Measurements from ENCODE around the gene EPS15. TPM values are rescaled to one million over a fixed set of nuclear protein-coding genes. Genes with fewer than 3 reads are reported as not detected.
A peak's percentile ranks its signal among the peaks of the same experiment; 100 is the strongest.
"Not testable (repeated sequence)": the region's sequence is repeated elsewhere in the genome, so short reads cannot be mapped to it uniquely, and the experiment has no call there.

EPS15 gene
- total RNA-seq, 5 donors from 2014 or later (not counting 1 experiment from before 2014, with no cell fraction given), result 61.0 to 76.1 (median 75.2) TPM

DNA sequence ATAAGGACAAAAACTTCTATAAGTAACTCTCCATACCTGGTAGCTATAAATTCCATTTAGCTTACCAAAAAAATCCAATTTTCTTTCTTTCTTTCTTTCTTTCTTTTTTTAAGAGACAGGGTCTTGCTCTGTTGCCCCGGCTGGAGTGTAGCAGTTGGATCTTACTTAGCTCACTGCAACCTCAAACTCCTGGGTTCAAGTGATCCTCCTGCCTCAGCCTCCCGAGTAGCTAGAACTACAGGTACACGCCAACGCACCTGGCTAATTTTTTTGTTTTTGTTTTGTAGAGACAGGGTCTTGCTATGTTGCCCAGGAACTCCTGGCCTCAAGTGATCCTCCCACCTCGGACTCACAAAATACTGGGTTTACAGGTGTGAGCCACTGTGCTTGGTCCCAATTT, 75.5 kb downstream of the EPS15 start:
- ChIA-PET CTCF (interaction anchor here in 1 of 2 donors (0.6 kb wide), 1 partner anchor 18 kb away, joined by 3 read pairs; no protein-coding TSS in a partner anchor), POLR2A (no interaction called here)
- H3K36me3 Mint-ChIP-seq, result peaks cover 50% of the 10 kb centered on the region
- H3K4me1 Mint-ChIP-seq, result peaks cover 14 to 54% (median 28%) of the 10 kb centered on the region in 3 donors
- Histone ChIP-seq H3K27me3 (replicated peaks in 1 of 2; ENCODE audit: control insufficient read depth in 2 of 2, extremely low read depth in 1 of 2, insufficient read depth in 2 of 2, low read length in 1 of 2) (no peaks in the 10 kb centered on the region), H3K4me3 (ENCODE audit: control insufficient read depth in 1 of 2, extremely low read depth in 1 of 2, low read length in 1 of 2) (no peak overlapping the region), H3K36me3 (ENCODE audit: control insufficient read depth in 2 of 2, extremely low read depth in 1 of 2, insufficient read depth in 1 of 2, low read length in 1 of 2) (peaks cover 0 to 51% of the 10 kb centered on the region in 2 donors), H3K27ac (ENCODE audit: low read length) (no peak overlapping the region), H3K9me3 (no peaks in the 10 kb centered on the region), H3K4me1 (ENCODE audit: control insufficient read depth in 1 of 2, extremely low read depth in 1 of 2, insufficient read depth in 2 of 2, low read length in 2 of 2) (peaks cover 0 to 3% of the 10 kb centered on the region in 2 experiments)
- WGBS (ENCODE audit: insufficient coverage), result 95% methylated on average over 3 of the region's 5 CpGs
- H3K27me3 Mint-ChIP-seq, result no peaks in the 10 kb centered on the region
- ATAC-seq (replicated peaks in 1 of 4) (no peak), DNase-seq (no peak)
- no peak overlapping the region for H3K4me3 Mint-ChIP-seq
- peak overlapping the region in 1 of 2 donors; percentile 22 for H3K27ac Mint-ChIP-seq
- no peaks in the 10 kb centered on the region for H3K9me3 Mint-ChIP-seq

DNA sequence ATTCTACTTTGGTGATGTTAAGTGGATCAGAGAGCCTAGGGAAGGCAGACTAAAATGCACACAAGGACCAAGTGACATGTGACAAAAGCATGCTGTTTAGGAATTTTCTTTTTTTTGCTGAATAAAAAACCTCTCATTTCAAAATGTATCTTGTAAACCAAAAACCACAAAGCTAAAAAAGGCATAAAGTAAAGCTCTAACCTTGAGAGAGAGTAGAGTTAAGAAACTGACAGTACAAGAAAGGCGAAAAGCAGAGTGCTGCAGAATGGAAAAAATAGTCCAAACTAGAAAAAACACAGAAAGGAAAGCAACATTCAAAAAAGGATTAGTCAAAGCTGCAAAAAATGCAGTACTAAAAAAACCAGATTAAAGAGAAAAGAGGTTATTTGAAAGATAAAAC, 76.5 kb downstream of the EPS15 start:
- Mint-ChIP-seq H3K4me3 (no peak overlapping the region), H3K27me3 (no peaks in the 10 kb centered on the region), H3K36me3 (peaks cover 45% of the 10 kb centered on the region), H3K9me3 (no peaks in the 10 kb centered on the region), H3K4me1 (peaks cover 14 to 49% (median 28%) of the 10 kb centered on the region in 3 donors), H3K27ac (peak overlapping the region in 1 of 2 donors; percentile 80)
- DNase-seq, result no peak
- ATAC-seq (replicated peaks in 1 of 4), result no peak
- Histone ChIP-seq H3K4me3 (ENCODE audit: control insufficient read depth in 1 of 2, extremely low read depth in 1 of 2, low read length in 1 of 2) (no peak overlapping the region), H3K4me1 (ENCODE audit: control insufficient read depth in 1 of 2, extremely low read depth in 1 of 2, insufficient read depth in 2 of 2, low read length in 2 of 2) (peaks cover 0 to 3% of the 10 kb centered on the region in 2 experiments), H3K27me3 (replicated peaks in 1 of 2; ENCODE audit: control insufficient read depth in 2 of 2, extremely low read depth in 1 of 2, insufficient read depth in 2 of 2, low read length in 1 of 2) (no peaks in the 10 kb centered on the region), H3K36me3 (ENCODE audit: control insufficient read depth in 2 of 2, extremely low read depth in 1 of 2, insufficient read depth in 1 of 2, low read length in 1 of 2) (peaks cover 0 to 45% of the 10 kb centered on the region in 2 donors), H3K27ac (ENCODE audit: low read length) (no peak overlapping the region), H3K9me3 (no peaks in the 10 kb centered on the region)
- ChIA-PET CTCF (no interaction called here), POLR2A (no interaction called here)
- WGBS (ENCODE audit: insufficient coverage), result no CpG with 5 or more reads among the region's 1 CpG

DNA sequence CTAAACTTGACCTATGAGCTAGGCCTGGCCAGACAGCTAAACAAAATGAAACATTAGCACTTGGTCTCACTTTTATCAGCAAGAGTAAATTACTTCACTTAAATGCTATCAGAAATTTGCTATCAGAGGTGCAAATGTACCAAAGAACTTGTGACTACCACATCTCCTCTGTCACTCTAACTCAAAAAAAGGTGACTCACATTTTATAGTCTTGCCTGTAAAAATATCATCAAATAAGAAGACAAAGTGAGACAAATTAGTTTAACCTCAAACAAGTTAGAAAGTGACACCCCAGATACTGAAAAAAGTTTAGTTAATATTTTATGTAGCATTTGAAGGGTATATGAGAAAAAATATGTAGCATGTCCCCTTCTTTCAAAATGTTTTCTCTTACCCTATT, 76.9 kb downstream of the EPS15 start:
- Histone ChIP-seq H3K36me3 (ENCODE audit: control insufficient read depth in 2 of 2, extremely low read depth in 1 of 2, insufficient read depth in 1 of 2, low read length in 1 of 2) (peaks cover 0 to 40% of the 10 kb centered on the region in 2 donors), H3K9me3 (no peaks in the 10 kb centered on the region), H3K4me3 (ENCODE audit: control insufficient read depth in 1 of 2, extremely low read depth in 1 of 2, low read length in 1 of 2) (no peak overlapping the region), H3K27me3 (replicated peaks in 1 of 2; ENCODE audit: control insufficient read depth in 2 of 2, extremely low read depth in 1 of 2, insufficient read depth in 2 of 2, low read length in 1 of 2) (no peaks in the 10 kb centered on the region), H3K27ac (ENCODE audit: low read length) (no peak overlapping the region), H3K4me1 (ENCODE audit: control insufficient read depth in 1 of 2, extremely low read depth in 1 of 2, insufficient read depth in 2 of 2, low read length in 2 of 2) (peaks cover 0 to 3% of the 10 kb centered on the region in 2 experiments)
- H3K27ac Mint-ChIP-seq, result peak overlapping the region in 1 of 2 donors; percentile 80
- POLR2A ChIA-PET, result interaction anchor here in 1 of 2 donors (0.6 kb wide), 1 partner anchor 1088 kb away, joined by 3 read pairs; no protein-coding TSS in a partner anchor
- no peak overlapping the region for H3K4me3 Mint-ChIP-seq
- no peak for ATAC-seq (replicated peaks in 1 of 4)
- CTCF ChIA-PET, result no interaction called here
- H3K9me3 Mint-ChIP-seq, result no peaks in the 10 kb centered on the region
- H3K27me3 Mint-ChIP-seq, result no peaks in the 10 kb centered on the region
- H3K36me3 Mint-ChIP-seq, result peaks cover 41% of the 10 kb centered on the region
- peak in 1 of 35 experiments; percentile 5 for DNase-seq
- peaks cover 14 to 45% (median 28%) of the 10 kb centered on the region in 3 donors for H3K4me1 Mint-ChIP-seq

DNA sequence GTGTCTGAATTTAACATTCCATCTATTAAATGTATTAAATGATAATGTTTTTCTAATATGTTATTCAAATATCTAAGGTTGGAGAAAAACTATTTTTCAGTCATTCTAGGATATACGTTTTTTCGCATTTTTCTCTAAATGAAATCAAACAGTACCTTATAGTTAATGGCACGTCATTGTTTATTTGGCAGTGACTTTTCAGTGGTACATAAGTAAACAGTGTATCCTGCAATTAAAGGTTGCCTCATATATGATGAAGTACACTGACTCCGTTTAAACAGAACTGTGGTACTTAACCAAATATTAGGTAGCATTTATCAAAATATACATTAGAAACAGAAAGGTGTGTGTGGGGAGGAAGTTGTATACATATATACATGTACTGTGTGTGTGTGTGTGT, 79.2 kb downstream of the EPS15 start:
- Histone ChIP-seq H3K4me1 (ENCODE audit: control insufficient read depth in 1 of 2, extremely low read depth in 1 of 2, insufficient read depth in 2 of 2, low read length in 2 of 2) (peaks cover 0 to 3% of the 10 kb centered on the region in 2 experiments), H3K9me3 (no peaks in the 10 kb centered on the region), H3K36me3 (ENCODE audit: control insufficient read depth in 2 of 2, extremely low read depth in 1 of 2, insufficient read depth in 1 of 2, low read length in 1 of 2) (peaks cover 0 to 34% of the 10 kb centered on the region in 2 donors), H3K27me3 (replicated peaks in 1 of 2; ENCODE audit: control insufficient read depth in 2 of 2, extremely low read depth in 1 of 2, insufficient read depth in 2 of 2, low read length in 1 of 2) (no peaks in the 10 kb centered on the region), H3K4me3 (ENCODE audit: control insufficient read depth in 1 of 2, extremely low read depth in 1 of 2, low read length in 1 of 2) (no peak overlapping the region), H3K27ac (ENCODE audit: low read length) (no peak overlapping the region)
- Mint-ChIP-seq H3K27ac (no peak overlapping the region), H3K4me3 (no peak overlapping the region), H3K36me3 (peaks cover 41% of the 10 kb centered on the region), H3K4me1 (peaks cover 19 to 46% (median 27%) of the 10 kb centered on the region in 3 donors), H3K27me3 (no peaks in the 10 kb centered on the region), H3K9me3 (no peaks in the 10 kb centered on the region)
- POLR2A ChIA-PET, result no interaction called here
- CTCF ChIA-PET, result no interaction called here
- ATAC-seq (replicated peaks in 1 of 4) (no peak), DNase-seq (no peak)
- WGBS (ENCODE audit: insufficient coverage), result no CpG with 5 or more reads among the region's 4 CpGs

DNA sequence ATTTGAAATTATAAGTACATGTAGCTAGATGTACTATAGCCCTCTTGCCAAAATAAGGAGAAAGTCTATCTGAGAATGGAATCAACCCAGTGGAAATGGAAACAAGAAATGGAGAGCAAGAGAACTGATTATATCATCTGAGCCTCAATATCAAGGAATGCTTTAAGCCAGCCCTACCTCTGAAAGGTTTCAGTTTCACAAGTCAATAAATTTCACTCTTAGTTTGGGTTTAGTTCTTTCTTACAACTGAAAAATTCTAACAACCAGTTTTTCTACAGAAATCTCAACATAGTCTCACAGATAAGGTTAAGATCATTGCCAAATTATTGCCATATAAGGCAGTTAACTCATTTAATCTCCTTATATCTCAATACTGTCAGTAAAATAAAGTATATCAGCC, 80.0 kb downstream of the EPS15 start:
- Histone ChIP-seq H3K27ac (ENCODE audit: low read length) (no peak overlapping the region), H3K4me1 (ENCODE audit: control insufficient read depth in 1 of 2, extremely low read depth in 1 of 2, insufficient read depth in 2 of 2, low read length in 2 of 2) (peaks cover 3 to 9% of the 10 kb centered on the region in 2 experiments), H3K9me3 (no peaks in the 10 kb centered on the region), H3K36me3 (ENCODE audit: control insufficient read depth in 2 of 2, extremely low read depth in 1 of 2, insufficient read depth in 1 of 2, low read length in 1 of 2) (peaks cover 0 to 29% of the 10 kb centered on the region in 2 donors), H3K4me3 (ENCODE audit: control insufficient read depth in 1 of 2, extremely low read depth in 1 of 2, low read length in 1 of 2) (no peak overlapping the region), H3K27me3 (replicated peaks in 1 of 2; ENCODE audit: control insufficient read depth in 2 of 2, extremely low read depth in 1 of 2, insufficient read depth in 2 of 2, low read length in 1 of 2) (no peaks in the 10 kb centered on the region)
- POLR2A ChIA-PET, result no interaction called here
- Mint-ChIP-seq H3K27ac (peak overlapping the region in 1 of 2 donors; percentile 19), H3K4me1 (peaks cover 26 to 49% (median 29%) of the 10 kb centered on the region in 3 donors), H3K4me3 (no peak overlapping the region), H3K27me3 (no peaks in the 10 kb centered on the region), H3K9me3 (no peaks in the 10 kb centered on the region), H3K36me3 (peaks cover 41% of the 10 kb centered on the region)
- ATAC-seq (replicated peaks in 1 of 4), result no peak
- DNase-seq, result no peak
- CTCF ChIA-PET, result no interaction called here

DNA sequence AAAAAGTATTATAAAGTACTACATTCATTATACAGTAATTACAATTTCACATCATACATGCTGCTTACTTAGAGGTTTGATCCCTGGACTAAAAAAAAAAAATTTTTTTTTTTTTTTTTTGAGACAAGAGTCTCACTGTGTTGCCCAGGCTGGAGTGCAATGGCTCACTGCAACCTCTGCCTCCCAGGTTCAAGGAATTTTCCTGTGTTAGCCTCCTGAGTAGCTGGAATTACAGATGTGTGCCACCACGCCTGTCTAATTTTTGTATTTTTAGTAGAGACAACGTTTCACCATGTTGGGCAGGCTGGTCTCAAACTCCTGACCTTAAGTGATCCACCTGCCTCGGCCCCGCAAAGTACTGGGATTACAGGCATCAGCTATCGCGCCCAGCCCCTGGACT, 81.7 kb downstream of the EPS15 start:
- CTCF ChIA-PET; ATAC-seq (replicated peaks in 1 of 4); H3K4me3 Mint-ChIP-seq; H3K27me3 ChIP-seq (replicated peaks in 1 of 2; ENCODE audit: control insufficient read depth in 2 of 2, extremely low read depth in 1 of 2, insufficient read depth in 2 of 2, low read length in 1 of 2); H3K9me3 ChIP-seq; DNase-seq; H3K27ac ChIP-seq (ENCODE audit: low read length); H3K27ac Mint-ChIP-seq; H3K9me3 Mint-ChIP-seq; H3K27me3 Mint-ChIP-seq; H3K4me3 ChIP-seq (ENCODE audit: control insufficient read depth in 1 of 2, extremely low read depth in 1 of 2, low read length in 1 of 2): not testable (repeated sequence)
- WGBS (ENCODE audit: insufficient coverage), result 88% methylated on average over 4 of the region's 6 CpGs
- peaks cover 33 to 53% (median 34%) of the 10 kb centered on the region in 3 donors for H3K4me1 Mint-ChIP-seq
- Histone ChIP-seq H3K4me1 (ENCODE audit: control insufficient read depth in 1 of 2, extremely low read depth in 1 of 2, insufficient read depth in 2 of 2, low read length in 2 of 2) (peaks cover 6 to 10% of the 10 kb centered on the region in 2 experiments), H3K36me3 (ENCODE audit: control insufficient read depth in 2 of 2, extremely low read depth in 1 of 2, insufficient read depth in 1 of 2, low read length in 1 of 2) (peaks cover 0 to 26% of the 10 kb centered on the region in 2 donors)
- peaks cover 42% of the 10 kb centered on the region for H3K36me3 Mint-ChIP-seq
- POLR2A ChIA-PET, result interaction anchor here in 1 of 2 donors (0.7 kb wide), 1 partner anchor 1075 kb away, joined by 6 read pairs; no protein-coding TSS in a partner anchor

DNA sequence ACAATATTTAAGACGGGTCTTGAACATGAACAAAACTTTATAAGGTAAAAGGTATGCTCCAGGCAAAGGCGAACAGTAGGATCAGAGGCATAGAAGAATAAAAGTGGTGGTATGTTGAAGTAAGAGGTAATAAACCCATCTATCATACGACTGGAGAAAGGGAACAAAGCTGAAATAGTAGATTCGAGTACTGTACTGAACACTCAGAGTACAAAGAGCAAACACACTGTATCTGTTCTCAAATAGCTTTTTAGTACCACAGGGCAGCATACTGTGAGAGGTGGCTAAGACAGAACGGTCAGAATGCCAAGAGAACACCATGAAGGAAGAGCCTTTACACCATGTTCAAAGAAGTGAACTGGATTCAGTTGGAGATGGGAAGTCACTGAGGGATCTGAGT, 83.2 kb downstream of the EPS15 start:
- CTCF ChIA-PET, result no interaction called here
- H3K27me3 ChIP-seq (replicated peaks in 1 of 2; ENCODE audit: control insufficient read depth in 2 of 2, extremely low read depth in 1 of 2, insufficient read depth in 2 of 2, low read length in 1 of 2), result no peaks in the 10 kb centered on the region
- Mint-ChIP-seq H3K4me1 (peaks cover 32 to 46% (median 33%) of the 10 kb centered on the region in 3 donors), H3K9me3 (no peaks in the 10 kb centered on the region), H3K36me3 (peaks cover 41% of the 10 kb centered on the region), H3K27me3 (no peaks in the 10 kb centered on the region), H3K27ac (no peak overlapping the region), H3K4me3 (no peak overlapping the region)
- no peak for ATAC-seq (replicated peaks in 1 of 4)
- no peak overlapping the region for H3K27ac ChIP-seq (ENCODE audit: low read length)
- DNase-seq, result no peak
- WGBS (ENCODE audit: insufficient coverage), result no CpG with 5 or more reads among the region's 5 CpGs
- POLR2A ChIA-PET, result no interaction called here
- peaks cover 10% of the 10 kb centered on the region in 2 experiments for H3K4me1 ChIP-seq (ENCODE audit: control insufficient read depth in 1 of 2, extremely low read depth in 1 of 2, insufficient read depth in 2 of 2, low read length in 2 of 2)
- H3K9me3 ChIP-seq, result no peaks in the 10 kb centered on the region
- no peak overlapping the region for H3K4me3 ChIP-seq (ENCODE audit: control insufficient read depth in 1 of 2, extremely low read depth in 1 of 2, low read length in 1 of 2)
- peaks cover 0 to 26% of the 10 kb centered on the region in 2 donors for H3K36me3 ChIP-seq (ENCODE audit: control insufficient read depth in 2 of 2, extremely low read depth in 1 of 2, insufficient read depth in 1 of 2, low read length in 1 of 2)

All from T-cell (primary cell).